AG09309 (cell line): Measurements from ENCODE around the gene PELI3.

Source experiments
- DNase-seq: peaks from one replicate; pipeline ENCODE4 v3.0.0-alpha.2; 2010; ENCODE audit warnings: low read depth
- H3K4me3 ChIP-seq: 2 replicates; pipeline ENCODE4 v1.5.1; 2011; ENCODE audit warnings: mild to moderate bottlenecking, low read depth, low read length, moderate library complexity; ENCODE audit not compliant: control insufficient read depth
- CTCF ChIP-seq: IDR thresholded peaks from 2 replicates; pipeline ENCODE4 v1.5.1; 2011; ENCODE audit warnings: mild to moderate bottlenecking, low read depth, low read length, inconsistent platforms; ENCODE audit not compliant: insufficient read depth, control insufficient read depth; ENCODE audit errors: missing control alignments

The PELI3 gene

GRCh38 chr11:66469441-66469840 is 2.7 kb downstream of the PELI3 start:
- no peak for DNase-seq
- H3K4me3 ChIP-seq = no peak overlapping the region
- TF ChIP-seq CTCF = no peak

GRCh38 chr11:66470015-66470414 is 3.3 kb downstream of the PELI3 start:
- TF ChIP-seq CTCF = no peak
- DNase-seq = no peak
- no peak overlapping the region for H3K4me3 ChIP-seq

- H3K4me3 ChIP-seq = no peak overlapping the region
- no peak for DNase-seq
- TF ChIP-seq CTCF = no peak
Observed at GRCh38 chr11:66471142-66471541, 4.4 kb downstream of the PELI3 start.

- no peak for TF ChIP-seq CTCF
- H3K4me3 ChIP-seq = no peak overlapping the region
- no peak for DNase-seq
Observed at GRCh38 chr11:66472054-66472453, 5.3 kb downstream of the PELI3 start.

- DNase-seq = no peak
- H3K4me3 ChIP-seq = no peak overlapping the region
- no peak for TF ChIP-seq CTCF
Observed at GRCh38 chr11:66473167-66473566, 6.5 kb downstream of the PELI3 start.

GRCh38 chr11:66473608-66474515 is 7.2 kb downstream of the PELI3 start:
- no peak for DNase-seq
- TF ChIP-seq CTCF = no peak
- H3K4me3 ChIP-seq = no peak overlapping the region
